GM18507 (cell line): ENCODE results near the gene CD248.

Experiments used
- DNase-seq: peaks from one replicate; pipeline ENCODE4 v3.0.0; 2011; ENCODE audit warnings: low read depth; ENCODE audit not compliant: insufficient read length; ENCODE audit errors: extremely low spot score
- FAIRE-seq: peaks from 2 replicates; lab custom pipeline; 2011; peaks lifted over from hg19 to GRCh38; lab: Jason Lieb, UNC

Gene CD248

GRCh38 chr11:66293352-66293751 is 23.5 kb downstream of the CD248 start:
- no peak for DNase-seq
- FAIRE-seq, result no peak

DNA sequence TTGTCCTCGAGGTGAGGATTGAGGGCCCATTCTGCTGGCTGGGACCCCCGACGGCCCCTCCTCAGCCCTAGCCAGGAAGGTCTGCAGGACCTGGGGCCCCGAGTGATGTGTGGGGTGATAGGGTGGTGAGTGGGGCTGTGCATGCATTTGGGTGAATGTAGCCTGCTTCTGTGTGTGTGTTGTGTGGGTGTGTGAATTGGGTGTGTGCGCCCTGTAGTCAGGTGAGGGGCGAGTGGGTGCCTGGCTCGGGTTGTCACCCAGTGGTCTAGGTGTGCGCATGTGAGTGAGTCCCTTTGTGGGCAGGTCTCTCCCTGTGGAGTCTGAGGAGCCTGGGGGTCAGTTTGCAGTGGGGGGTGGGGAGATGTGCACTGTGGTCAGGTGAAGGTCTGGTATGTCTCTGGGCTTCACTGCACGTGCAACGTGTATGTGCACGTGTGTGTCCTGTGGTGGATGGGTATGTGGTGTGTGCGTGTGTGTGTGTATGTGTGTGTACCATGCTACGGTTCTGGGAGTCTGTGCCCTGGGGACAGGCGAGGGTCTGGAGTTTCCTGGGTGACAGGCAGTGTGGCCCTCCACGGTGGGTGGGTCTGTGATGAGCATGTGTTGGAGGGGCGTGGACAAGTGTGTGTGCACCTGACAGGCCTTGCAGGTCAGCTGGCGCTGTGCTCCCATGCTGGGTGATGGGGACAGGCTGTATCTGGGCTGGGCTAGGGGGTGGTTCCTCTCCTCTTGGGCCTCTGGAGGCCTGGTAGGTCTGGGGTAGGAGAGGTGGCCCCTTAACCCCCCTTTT is 24.1 kb downstream of the CD248 start:
- FAIRE-seq, result no peak
- DNase-seq, result no peak

DNA sequence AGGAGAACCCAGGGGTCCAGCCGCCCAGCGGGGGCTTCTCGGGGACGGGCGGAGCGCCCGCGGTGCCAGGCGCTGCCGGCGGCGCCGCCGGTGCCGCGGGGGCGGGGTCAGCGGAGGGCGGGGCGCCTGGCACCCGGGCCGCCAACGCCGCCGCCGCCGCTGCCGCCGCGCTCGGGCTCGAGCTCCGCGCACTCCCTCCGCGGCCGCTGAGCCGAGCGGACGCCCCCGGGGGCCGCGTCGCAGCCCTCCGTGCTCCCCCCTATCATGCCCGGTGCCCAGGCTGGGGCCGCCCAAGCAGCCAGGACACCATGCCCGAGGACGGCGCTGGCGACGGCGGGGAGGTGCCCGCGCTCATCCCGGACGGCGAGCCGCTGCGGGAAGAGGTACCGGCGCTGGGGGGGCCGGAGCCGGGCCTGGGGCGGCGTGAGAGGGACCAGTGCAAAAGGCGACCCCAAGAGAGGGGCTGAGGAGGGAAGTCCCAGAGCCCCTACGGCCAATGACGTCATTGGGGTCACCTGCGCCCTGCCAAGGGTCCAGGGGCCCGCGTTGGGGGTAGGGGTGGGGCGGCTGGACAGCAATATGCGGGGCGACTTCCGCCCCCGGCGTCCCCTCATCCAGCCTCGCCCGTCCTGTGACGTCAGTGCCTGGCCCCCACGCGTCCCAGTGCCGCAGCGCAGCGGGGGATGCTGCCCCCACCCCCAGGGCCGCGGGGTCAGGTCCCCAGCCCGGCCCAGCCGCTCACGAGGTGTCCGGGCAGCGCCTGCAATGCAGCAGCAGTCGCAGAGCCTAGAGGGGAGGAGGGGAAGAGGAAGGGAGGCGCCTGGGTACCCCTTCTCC is 24.9 kb downstream of the CD248 start, which contains the start of gene TMEM151A:
Gene TMEM151A (plus strand): TSS at position 189 of the 837 bp plus-strand sequence. CDS start 120 bp downstream, at position 309.
- no peak for FAIRE-seq
- DNase-seq, result no peak

- FAIRE-seq, result no peak
- DNase-seq, result no peak
These were observed 25.5 kb downstream of the CD248 start for GRCh38 chr11:66291303-66291705.

- no peak for DNase-seq
- FAIRE-seq, result no peak
These were observed 26.6 kb downstream of the CD248 start for GRCh38 chr11:66290330-66290621.

DNA sequence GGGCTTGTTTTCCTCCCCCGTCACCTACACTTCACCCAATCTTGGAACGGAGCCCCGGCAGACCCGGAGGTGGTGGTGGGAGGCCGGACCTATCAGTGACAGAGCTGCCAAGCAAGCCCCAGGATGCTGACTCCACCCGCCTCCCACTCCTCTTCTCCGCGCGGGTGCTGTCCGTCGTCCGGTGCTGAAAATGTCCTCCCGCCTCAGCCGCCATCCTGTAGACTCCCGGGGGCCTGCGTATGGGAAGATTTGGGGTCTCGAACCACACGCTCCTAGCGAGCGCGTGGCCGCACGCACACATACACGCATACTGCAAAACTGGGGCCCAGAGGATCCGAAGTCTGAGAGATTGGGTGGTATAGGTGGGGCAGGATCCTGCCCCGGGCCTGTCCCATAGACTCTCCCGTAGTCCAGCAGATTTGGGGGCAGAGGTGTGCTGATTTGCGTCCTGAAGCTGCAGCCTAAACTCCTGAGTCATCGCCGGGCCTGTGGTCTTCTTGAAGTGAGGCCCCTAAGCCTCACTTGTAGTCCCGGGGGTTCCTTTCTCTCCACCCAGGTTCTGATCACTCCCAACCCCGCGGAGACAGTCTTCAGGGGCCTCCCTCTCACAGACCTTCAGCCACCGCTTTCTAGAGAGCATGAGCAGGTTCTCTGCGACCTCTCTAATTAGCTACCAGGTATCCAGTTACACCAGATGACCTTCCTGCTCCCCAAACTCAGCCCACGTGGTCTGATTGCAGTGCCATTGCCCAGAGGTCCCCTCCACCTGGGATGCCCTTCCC is 27.1 kb downstream of the CD248 start:
- FAIRE-seq (no peak), DNase-seq (peak; percentile 73)

DNA sequence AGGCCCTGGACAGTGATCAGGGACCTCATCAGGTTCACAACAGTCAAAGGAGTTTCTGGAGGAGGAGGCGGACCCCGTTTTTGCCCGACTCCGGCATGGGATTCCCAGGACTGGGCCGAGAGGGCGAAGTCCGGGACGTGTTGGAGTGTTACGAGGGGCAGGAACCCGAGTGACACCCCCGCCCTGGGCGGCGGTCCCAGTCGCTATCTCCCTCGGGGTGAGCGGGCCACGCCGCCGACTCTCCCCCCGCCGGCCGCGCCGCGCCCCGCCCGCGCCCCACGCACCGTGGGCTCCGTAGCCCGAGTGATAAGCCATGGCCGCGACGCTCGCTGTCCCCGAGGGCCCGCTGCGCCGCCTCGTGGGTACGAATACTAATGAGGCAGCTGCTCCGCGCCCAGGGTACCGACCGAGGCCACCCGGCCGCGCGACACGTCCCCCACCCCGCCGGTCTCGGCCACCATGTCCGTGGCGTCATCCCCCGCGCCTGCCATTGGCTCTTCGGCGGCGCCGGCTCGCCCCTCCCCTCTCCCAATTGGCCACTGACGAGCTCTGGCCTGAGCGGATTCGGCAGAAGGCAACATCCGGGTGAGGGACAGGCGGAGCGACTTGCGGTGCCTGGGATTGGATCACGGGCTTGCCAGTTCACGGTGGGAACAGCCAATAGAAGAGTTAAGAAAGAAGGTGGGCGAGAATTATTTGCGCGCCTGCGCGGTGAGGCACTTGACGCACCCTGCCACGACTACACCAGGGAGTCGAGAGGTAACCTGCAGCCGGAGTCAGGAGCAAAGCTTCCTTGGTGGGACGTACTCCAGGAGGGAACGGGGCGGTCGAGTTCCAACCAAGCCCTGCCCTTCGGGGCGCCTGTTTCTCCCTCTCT is 27.9 kb downstream of the CD248 start, which contains the start of gene YIF1A:
Gene YIF1A (minus strand): TSS at position 473 of the 877 bp plus-strand sequence. CDS start 158 bp downstream, at position 315.
- FAIRE-seq, result peak; percentile 100
- DNase-seq, result peak; percentile 100

DNA sequence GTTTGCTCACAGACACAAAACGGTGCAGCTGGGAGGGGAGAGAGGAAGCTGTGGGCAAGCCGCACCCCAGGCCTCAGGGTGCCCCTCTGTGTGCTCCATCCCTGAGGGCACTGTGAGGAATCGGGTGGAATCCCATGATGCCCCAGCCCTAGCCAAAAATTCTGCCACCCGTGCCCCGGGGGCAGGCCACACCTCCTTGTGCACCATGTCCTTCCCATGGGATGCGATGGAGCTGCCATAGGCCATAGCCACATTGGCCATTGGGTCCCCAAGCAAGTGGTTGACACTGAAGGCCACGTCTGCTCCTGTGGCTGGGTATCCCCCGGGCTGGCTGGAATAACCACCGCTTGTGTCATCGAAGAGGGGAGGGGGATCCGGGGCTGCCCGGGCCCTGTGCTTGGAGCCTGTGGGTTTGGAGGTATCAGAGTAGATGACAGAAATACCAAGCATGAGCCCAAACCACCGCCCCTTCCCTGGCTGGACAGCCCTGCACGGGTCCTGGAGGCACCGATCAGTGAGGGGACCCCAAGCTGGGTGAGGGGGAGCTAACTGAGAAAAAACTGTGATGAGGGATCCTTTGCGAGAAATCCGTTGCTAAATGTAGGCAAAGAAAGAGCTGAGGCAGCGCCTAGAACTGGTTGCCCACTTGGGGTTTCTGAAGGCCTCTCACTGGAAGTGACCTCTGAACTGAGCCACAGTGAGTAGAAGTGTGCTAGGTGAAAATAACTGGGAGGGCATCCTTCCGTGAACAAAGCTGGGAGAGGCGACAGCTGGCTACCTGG is 28.8 kb downstream of the CD248 start:
- FAIRE-seq (peak; percentile 12), DNase-seq (no peak)

DNA sequence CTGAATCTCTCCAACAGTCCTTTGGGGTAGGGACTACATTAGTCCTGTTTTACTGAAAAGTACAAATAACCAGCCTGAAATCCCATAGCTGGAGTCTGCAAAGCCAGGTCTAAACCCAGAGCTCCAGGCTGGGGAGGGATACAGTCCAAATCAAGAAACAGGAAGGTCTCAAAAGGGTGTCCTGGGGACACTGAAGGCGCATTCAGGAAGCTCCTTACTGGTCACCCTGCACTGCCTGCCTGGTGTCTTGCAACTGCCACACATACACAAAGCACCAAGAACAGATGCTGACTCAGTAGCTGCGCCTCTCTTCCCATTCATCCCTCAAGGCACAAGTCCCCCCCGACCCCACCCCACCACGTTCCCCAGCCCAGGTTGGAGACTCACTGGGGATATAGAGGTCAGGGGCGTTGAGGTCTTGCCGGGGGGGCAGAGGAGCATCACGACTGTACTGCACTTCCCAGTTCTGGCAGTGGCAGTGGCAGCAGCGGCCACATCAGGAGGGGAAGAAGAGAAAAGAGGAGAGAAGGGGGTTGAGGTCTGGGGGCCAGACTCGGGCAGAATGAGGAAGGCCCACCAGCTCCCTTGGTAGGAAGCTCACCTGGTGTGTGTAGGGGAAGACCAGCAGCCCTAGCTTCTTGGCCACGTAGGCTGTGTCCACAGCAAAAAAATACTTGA is 29.5 kb downstream of the CD248 start:
- no peak for FAIRE-seq
- no peak for DNase-seq

- DNase-seq (no peak), FAIRE-seq (no peak)
These were observed 30.1 kb downstream of the CD248 start for GRCh38 chr11:66286699-66287098.

DNA sequence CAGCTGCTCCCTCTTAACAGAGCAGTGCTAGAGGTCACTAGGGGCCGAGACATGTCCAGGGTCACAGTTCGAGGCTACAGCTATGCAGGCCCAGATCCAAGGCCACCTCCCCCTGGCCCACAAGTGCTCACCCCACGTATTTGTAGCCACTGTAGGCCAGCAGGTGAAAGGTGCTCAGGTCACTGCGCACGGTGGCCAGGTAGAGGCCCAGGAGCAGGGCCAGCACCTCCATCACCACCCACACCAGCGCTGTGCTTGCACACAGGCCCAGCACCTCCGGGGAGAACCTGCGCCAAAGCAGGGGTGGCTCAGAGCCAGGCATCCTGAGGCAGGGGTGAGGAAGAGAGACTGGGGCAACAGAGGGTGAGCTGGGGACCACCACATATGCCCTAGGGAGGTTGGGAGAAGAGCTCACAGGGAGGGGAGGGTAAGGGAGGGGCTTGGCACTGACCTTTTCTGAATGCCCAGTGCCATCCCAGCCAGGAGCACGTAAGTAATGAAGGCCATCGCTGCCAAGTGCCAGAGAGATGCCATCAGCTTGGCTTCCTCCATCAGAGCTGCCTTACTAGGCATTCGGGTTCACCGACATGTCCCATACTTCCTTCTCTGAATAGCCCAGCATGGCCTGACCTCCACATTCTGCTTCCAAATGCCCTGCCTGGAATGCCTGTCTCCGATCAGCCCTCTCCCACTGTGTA is 31.4 kb downstream of the CD248 start:
- FAIRE-seq (no peak), DNase-seq (no peak)

GRCh38 chr11:66284526-66285078 is 32.2 kb downstream of the CD248 start:
- DNase-seq (no peak), FAIRE-seq (no peak)

DNA sequence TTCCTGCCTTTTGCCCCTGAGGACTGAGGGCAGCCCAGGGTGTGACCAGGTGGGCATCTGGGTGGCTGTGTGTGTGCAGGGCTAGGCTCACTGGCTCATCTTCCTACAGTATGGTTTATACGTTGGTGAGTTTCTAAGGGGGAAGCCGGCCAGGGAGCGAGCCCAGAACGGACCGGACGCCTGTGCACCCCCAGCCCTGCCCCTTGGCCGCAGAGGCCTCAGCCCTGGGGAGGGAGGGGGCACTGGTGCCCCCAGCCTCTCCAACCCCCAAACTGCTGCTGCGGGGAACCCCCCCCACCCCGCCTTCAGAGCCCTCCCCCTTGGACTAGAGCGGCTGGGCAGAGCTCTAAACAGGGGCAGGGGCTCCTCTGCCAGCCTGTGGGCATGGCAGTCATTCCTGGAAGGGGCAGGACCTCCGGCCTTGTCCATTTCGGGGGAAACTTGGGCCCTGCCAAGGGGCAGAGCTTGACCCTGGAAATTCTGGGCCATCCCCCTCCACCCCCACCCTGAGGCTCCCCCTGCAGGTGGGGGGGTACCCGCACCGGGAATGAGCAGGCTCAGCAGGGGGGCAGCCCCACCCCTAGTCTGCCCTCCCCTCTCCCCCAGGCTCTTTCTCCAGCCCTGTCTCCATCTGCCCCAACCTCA is 33.3 kb downstream of the CD248 start:
- FAIRE-seq, result no peak
- DNase-seq, result no peak

GRCh38 chr11:66282468-66283455 is 34.1 kb downstream of the CD248 start:
- DNase-seq (peak; percentile 94), FAIRE-seq (peak; percentile 94)

- FAIRE-seq, result no peak
- no peak for DNase-seq
These were observed 34.9 kb downstream of the CD248 start for GRCh38 chr11:66281776-66282467.
